Parathyroid adenoma (tissue), 2 donors: Measurements from ENCODE around the gene B3GALT4.
A peak's percentile ranks its signal among the peaks of the same experiment; 100 is the strongest.

Source experiments
- H2AFZ ChIP-seq: fragments of 300-600 bp; sonication (generic); one replicate; pipeline ENCODE4 v1.7.0; 2017; ENCODE audit warnings: antibody characterized with exemption, mild to moderate bottlenecking
- H3K27ac ChIP-seq: fragments of 300-600 bp; sonication (generic); one replicate; pipeline ENCODE4 v1.7.0; 2017
- H3K27me3 ChIP-seq: fragments of 300-600 bp; sonication (generic); one replicate; pipeline ENCODE4 v1.7.0; 2017; ENCODE audit warnings: low read length; ENCODE audit not compliant: control insufficient read depth, insufficient read depth
- H3K36me3 ChIP-seq: fragments of 300-600 bp; sonication (generic); one replicate; pipeline ENCODE4 v1.7.0; 2017; ENCODE audit warnings: low read length; ENCODE audit not compliant: control insufficient read depth, insufficient read depth
- H3K4me1 ChIP-seq: fragments of 300-600 bp; sonication (generic); one replicate; pipeline ENCODE4 v1.7.0; 2017; ENCODE audit warnings: control low read depth
- H3K4me2 ChIP-seq: fragments of 300-600 bp; sonication (generic); one replicate; pipeline ENCODE4 v1.7.0; 2017; ENCODE audit warnings: low read length
- H3K4me3 ChIP-seq: fragments of 300-600 bp; sonication (generic); one replicate; pipeline ENCODE4 v1.7.0; 2017; ENCODE audit warnings: low read depth, low read length
- H3K79me2 ChIP-seq: fragments of 300-600 bp; sonication (generic); one replicate; pipeline ENCODE4 v1.7.0; 2017; ENCODE audit warnings: control low read depth
- H3K9ac ChIP-seq: fragments of 300-600 bp; sonication (generic); one replicate; pipeline ENCODE4 v1.7.0; 2017; ENCODE audit warnings: mild to moderate bottlenecking
- H3K9me3 ChIP-seq: fragments of 300-600 bp; sonication (generic); one replicate; pipeline ENCODE4 v1.7.0; 2017; ENCODE audit warnings: low read length; ENCODE audit not compliant: control insufficient read depth
- CTCF ChIP-seq: fragments of 300-600 bp; sonication (generic); IDR thresholded peaks from one replicate; pipeline ENCODE4 v1.7.0; 2017; ENCODE audit warnings: antibody characterized with exemption, mild to moderate bottlenecking
- donor health status: primary hyperparathyroidism.

The B3GALT4 gene

GRCh38 chr6:33271117-33271467, 5.8 kb upstream of the B3GALT4 start:
- H3K9me3 ChIP-seq, result no peaks in the 10 kb centered on the region
- peak overlapping the region; percentile 86 for H3K4me3 ChIP-seq
- peak overlapping the region; percentile 91 for H3K9ac ChIP-seq
- no peaks in the 10 kb centered on the region for H3K27me3 ChIP-seq
- peaks cover 6% of the 10 kb centered on the region for H3K4me1 ChIP-seq
- TF ChIP-seq CTCF, result no peak
- H3K79me2 ChIP-seq, result peaks cover 8% of the 10 kb centered on the region
- no peaks in the 10 kb centered on the region for H3K36me3 ChIP-seq
- peak overlapping the region; percentile 74 for H3K4me2 ChIP-seq
- H2AFZ ChIP-seq, result peak overlapping the region; percentile 97
- H3K27ac ChIP-seq, result peak overlapping the region; percentile 97

GRCh38 chr6:33271468-33272274, 5.3 kb upstream of the B3GALT4 start, which contains the start of the genes RPS18 and VPS52:
RPS18 (plus strand) TSS chr6:33272075; CDS start chr6:33272120, 45 bp downstream.
VPS52 (minus strand) TSS chr6:33271876; CDS start chr6:33271675, 201 bp downstream.
- peak within 1 kb of the TSS; percentile 84 for H3K4me2 ChIP-seq
- peak within 1 kb of the TSS; percentile 91 for H3K9ac ChIP-seq
- H3K27me3 ChIP-seq, result no peaks in the 10 kb centered on the region
- no peaks in the 10 kb centered on the region for H3K9me3 ChIP-seq
- H2AFZ ChIP-seq, result peak within 1 kb of the TSS; percentile 97
- no peaks in the 10 kb centered on the region for H3K36me3 ChIP-seq
- H3K4me3 ChIP-seq, result peak within 1 kb of the TSS; percentile 86
- TF ChIP-seq CTCF, result no peak
- H3K4me1 ChIP-seq, result peaks cover 6% of the 10 kb centered on the region
- peak within 1 kb of the TSS; percentile 97 for H3K27ac ChIP-seq
- peaks cover 6% of the 10 kb centered on the region for H3K79me2 ChIP-seq

GRCh38 chr6:33272275-33273128, 4.4 kb upstream of the B3GALT4 start:
- peak overlapping the region; percentile 97 for H2AFZ ChIP-seq
- peak overlapping the region; percentile 3 for H3K9ac ChIP-seq
- H3K27ac ChIP-seq, result peak overlapping the region; percentile 97
- peak overlapping the region; percentile 84 for H3K4me2 ChIP-seq
- H3K36me3 ChIP-seq, result no peaks in the 10 kb centered on the region
- TF ChIP-seq CTCF, result no peak
- peaks cover 6% of the 10 kb centered on the region for H3K79me2 ChIP-seq
- H3K9me3 ChIP-seq, result no peaks in the 10 kb centered on the region
- H3K4me3 ChIP-seq, result peak overlapping the region; percentile 86
- peaks cover 6% of the 10 kb centered on the region for H3K4me1 ChIP-seq
- no peaks in the 10 kb centered on the region for H3K27me3 ChIP-seq

- Histone ChIP-seq H3K4me1 (peaks cover 6% of the 10 kb centered on the region), H3K4me3 (no peak overlapping the region), H3K9ac (no peak overlapping the region), H3K27me3 (no peaks in the 10 kb centered on the region), H3K79me2 (peaks cover 6% of the 10 kb centered on the region), H3K9me3 (no peaks in the 10 kb centered on the region), H2AFZ (no peak overlapping the region), H3K27ac (no peak overlapping the region), H3K4me2 (peak overlapping the region; percentile 84), H3K36me3 (no peaks in the 10 kb centered on the region)
- no peak for TF ChIP-seq CTCF
Observed at GRCh38 chr6:33273129-33273923, 3.6 kb upstream of the B3GALT4 start.
